DND-41 (cell line): ENCODE data around the gene HSPA12A.

Experiments
- ATAC-seq: fragments of 200-7000 bp; cut with Tn5 transposase; 3 replicates; pipeline ENCODE4 v1.9.1; 2021; ENCODE audit warnings: low read depth; ENCODE audit not compliant: insufficient read depth
- DNase-seq: peaks from one replicate; pipeline ENCODE4 v3.0.0-alpha.2; 2020
- H2AFZ ChIP-seq: 2 replicates; pipeline ENCODE4 v1.6.0; 2012; ENCODE audit warnings: low read depth, low read length
- H3K27ac ChIP-seq: 2 replicates; pipeline ENCODE4 v1.5.1; 2012; ENCODE audit warnings: low read length, inconsistent platforms
- H3K27me3 ChIP-seq: fragments of 200-600 bp; sonication (generic); 2 replicates; pipeline ENCODE4 v1.6.0; 2012; ENCODE audit warnings: low read length, mild to moderate bottlenecking, inconsistent platforms; ENCODE audit not compliant: insufficient read depth, poor library complexity
- H3K36me3 ChIP-seq: 2 replicates; pipeline ENCODE4 v1.5.1; 2012; ENCODE audit warnings: low read length, inconsistent platforms; ENCODE audit not compliant: insufficient read depth
- H3K4me1 ChIP-seq: 2 replicates; pipeline ENCODE4 v1.5.1; 2012; ENCODE audit warnings: mild to moderate bottlenecking, low read length; ENCODE audit not compliant: insufficient read depth
- H3K4me2 ChIP-seq: 2 replicates; pipeline ENCODE4 v1.6.0; 2012; ENCODE audit warnings: mild to moderate bottlenecking, moderate library complexity, low read length, inconsistent platforms; ENCODE audit not compliant: insufficient read depth
- H3K4me3 ChIP-seq, 2 experiments: fragments of 200-600 bp in 1 of 2; shearing (Covaris generic) in 1 of 2; 2 replicates each; pipeline ENCODE4 v1.5.1; 2012 to 2016; ENCODE audit warnings: inconsistent platforms in 2 of 2, low read length in 2 of 2, mild to moderate bottlenecking in 2 of 2, low read depth in 1 of 2, moderate library complexity in 1 of 2
- H3K79me2 ChIP-seq: 2 replicates; pipeline ENCODE4 v1.6.0; 2012; ENCODE audit warnings: low read length, inconsistent platforms; ENCODE audit not compliant: insufficient read depth
- H3K9ac ChIP-seq: 2 replicates; pipeline ENCODE4 v1.6.0; 2012; ENCODE audit warnings: low read depth, mild to moderate bottlenecking, inconsistent platforms, low read length, moderate library complexity
- H3K9me3 ChIP-seq: 2 replicates; pipeline ENCODE4 v1.5.1; 2012; ENCODE audit warnings: low read length, moderate library complexity, mild to moderate bottlenecking, inconsistent platforms; ENCODE audit not compliant: insufficient read depth, severe bottlenecking
- H4K20me1 ChIP-seq: 2 replicates; pipeline ENCODE4 v1.6.0; 2012; ENCODE audit warnings: low read length; ENCODE audit not compliant: insufficient read depth
- EZH2 ChIP-seq: IDR thresholded peaks from 3 replicates; pipeline ENCODE4 v1.6.1; 2012; ENCODE audit warnings: borderline replicate concordance, low read depth, mild to moderate bottlenecking, moderate library complexity, low read length, inconsistent platforms; ENCODE audit not compliant: severe bottlenecking
- TF ChIP-seq, protein P1 (sequence below): IDR thresholded peaks from 2 replicates; pipeline ENCODE4 v1.5.1; 2012; ENCODE audit warnings: borderline replicate concordance, low read length, moderate library complexity, mild to moderate bottlenecking; ENCODE audit not compliant: poor library complexity, severe bottlenecking; ENCODE audit errors: extremely low read depth

Gene HSPA12A

DNA sequence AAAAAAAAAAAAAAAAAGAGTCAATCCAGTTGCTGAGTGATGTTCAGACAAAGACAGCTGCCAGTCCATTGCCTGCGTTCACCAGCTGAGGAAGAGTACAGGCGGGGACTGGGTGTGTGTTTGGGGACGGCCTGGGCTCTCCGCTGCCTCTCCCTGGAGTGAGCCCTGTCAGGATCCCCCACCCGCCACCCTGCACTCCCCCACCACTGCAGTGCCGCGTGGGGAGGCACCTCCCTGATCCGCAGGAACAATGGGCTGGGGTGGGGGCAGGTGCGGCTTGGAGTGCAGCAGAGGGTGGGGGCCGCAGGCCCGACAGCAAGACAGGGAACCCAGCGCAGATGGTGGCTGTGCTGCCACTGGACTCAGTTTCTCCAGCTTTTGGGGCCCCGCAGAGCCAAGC lies 1.4 kb downstream of the HSPA12A start:
- DNase-seq: no peak
- H3K36me3 ChIP-seq: no peaks in the 10 kb centered on the region
- no peak overlapping the region for H3K9ac ChIP-seq
- ATAC-seq: no peak
- no peak overlapping the region for H3K4me2 ChIP-seq
- no peaks in the 10 kb centered on the region for H3K79me2 ChIP-seq
- H3K4me1 ChIP-seq: no peaks in the 10 kb centered on the region
- H3K27ac ChIP-seq: no peak overlapping the region
- no peaks in the 10 kb centered on the region for H4K20me1 ChIP-seq
- H3K9me3 ChIP-seq: peaks cover 2% of the 10 kb centered on the region
- no peak overlapping the region for H2AFZ ChIP-seq
- no peak overlapping the region for H3K4me3 ChIP-seq
- TF ChIP-seq EZH2: no peak
- TF ChIP-seq, protein P1, sequence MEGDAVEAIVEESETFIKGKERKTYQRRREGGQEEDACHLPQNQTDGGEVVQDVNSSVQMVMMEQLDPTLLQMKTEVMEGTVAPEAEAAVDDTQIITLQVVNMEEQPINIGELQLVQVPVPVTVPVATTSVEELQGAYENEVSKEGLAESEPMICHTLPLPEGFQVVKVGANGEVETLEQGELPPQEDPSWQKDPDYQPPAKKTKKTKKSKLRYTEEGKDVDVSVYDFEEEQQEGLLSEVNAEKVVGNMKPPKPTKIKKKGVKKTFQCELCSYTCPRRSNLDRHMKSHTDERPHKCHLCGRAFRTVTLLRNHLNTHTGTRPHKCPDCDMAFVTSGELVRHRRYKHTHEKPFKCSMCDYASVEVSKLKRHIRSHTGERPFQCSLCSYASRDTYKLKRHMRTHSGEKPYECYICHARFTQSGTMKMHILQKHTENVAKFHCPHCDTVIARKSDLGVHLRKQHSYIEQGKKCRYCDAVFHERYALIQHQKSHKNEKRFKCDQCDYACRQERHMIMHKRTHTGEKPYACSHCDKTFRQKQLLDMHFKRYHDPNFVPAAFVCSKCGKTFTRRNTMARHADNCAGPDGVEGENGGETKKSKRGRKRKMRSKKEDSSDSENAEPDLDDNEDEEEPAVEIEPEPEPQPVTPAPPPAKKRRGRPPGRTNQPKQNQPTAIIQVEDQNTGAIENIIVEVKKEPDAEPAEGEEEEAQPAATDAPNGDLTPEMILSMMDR: no peak
- no peaks in the 10 kb centered on the region for H3K27me3 ChIP-seq

- DNase-seq (no peak), ATAC-seq (no peak)
- Histone ChIP-seq H3K4me3 (no peak overlapping the region), H3K27me3 (no peaks in the 10 kb centered on the region), H3K9me3 (peaks cover 2% of the 10 kb centered on the region), H3K4me1 (no peaks in the 10 kb centered on the region), H3K9ac (no peak overlapping the region), H3K36me3 (no peaks in the 10 kb centered on the region), H3K27ac (no peak overlapping the region), H3K4me2 (no peak overlapping the region), H3K79me2 (no peaks in the 10 kb centered on the region), H2AFZ (no peak overlapping the region), H4K20me1 (no peaks in the 10 kb centered on the region)
- no peak for TF ChIP-seq EZH2
- TF ChIP-seq, protein P1: no peak
These were observed 4.0 kb downstream of the HSPA12A start for GRCh38 chr10:116738339-116738738.

- no peak for ATAC-seq
- Histone ChIP-seq H3K36me3 (no peaks in the 10 kb centered on the region), H2AFZ (no peak overlapping the region), H3K4me2 (no peak overlapping the region), H3K4me1 (no peaks in the 10 kb centered on the region), H3K9ac (no peak overlapping the region), H3K4me3 (no peak overlapping the region), H3K9me3 (no peaks in the 10 kb centered on the region), H3K27ac (no peak overlapping the region), H4K20me1 (no peaks in the 10 kb centered on the region), H3K79me2 (no peaks in the 10 kb centered on the region), H3K27me3 (no peaks in the 10 kb centered on the region)
- TF ChIP-seq, protein P1: no peak
- no peak for TF ChIP-seq EZH2
- DNase-seq: no peak
These were observed 4.6 kb downstream of the HSPA12A start for GRCh38 chr10:116737627-116738327.

- DNase-seq (no peak), ATAC-seq (no peak)
- H2AFZ ChIP-seq: no peak overlapping the region
- no peaks in the 10 kb centered on the region for H4K20me1 ChIP-seq
- H3K79me2 ChIP-seq: no peaks in the 10 kb centered on the region
- H3K36me3 ChIP-seq: no peaks in the 10 kb centered on the region
- H3K9ac ChIP-seq: no peak overlapping the region
- H3K9me3 ChIP-seq: no peaks in the 10 kb centered on the region
- H3K4me2 ChIP-seq: no peak overlapping the region
- H3K4me1 ChIP-seq: no peaks in the 10 kb centered on the region
- no peaks in the 10 kb centered on the region for H3K27me3 ChIP-seq
- no peak overlapping the region for H3K4me3 ChIP-seq
- no peak overlapping the region for H3K27ac ChIP-seq
- TF ChIP-seq, protein P1: no peak
These were observed 8.8 kb downstream of the HSPA12A start for GRCh38 chr10:116733566-116733965.
